Measurements from ENCODE around the gene EHD1.

The EHD1 gene

DNA sequence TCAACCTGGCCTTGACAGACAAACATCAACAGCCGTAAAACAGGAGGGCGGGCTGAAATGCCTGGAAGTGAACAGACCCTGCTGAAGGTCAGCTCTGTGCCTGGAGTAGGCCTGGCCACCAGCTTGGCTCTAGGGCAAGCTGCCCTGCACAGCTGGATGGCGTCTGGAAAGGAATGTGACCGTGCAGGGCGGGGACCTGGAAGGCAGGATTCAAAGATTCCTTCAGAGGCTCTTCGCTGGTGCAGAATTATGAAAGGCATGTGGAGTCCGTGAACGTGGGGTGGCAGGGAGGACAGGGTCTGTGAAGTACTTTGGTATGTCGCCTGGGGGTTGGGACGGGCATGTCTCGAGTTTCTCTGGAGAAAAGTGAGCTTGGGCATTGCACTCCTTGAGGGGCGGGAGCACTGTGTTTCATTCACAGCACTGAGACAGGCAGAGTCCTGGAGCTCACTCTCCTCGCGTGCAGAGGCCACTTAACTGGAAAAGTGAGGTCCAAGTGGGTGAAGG, 1.5 kb downstream of the EHD1 start:
- ATAC-seq (ENCODE audit: low read depth) = peak; percentile 37
- H3K4me1 ChIP-seq (ENCODE audit: insufficient read depth, poor library complexity, severe bottlenecking) = peaks cover 2% of the 10 kb centered on the region
- no peaks in the 10 kb centered on the region for H3K27me3 ChIP-seq (ENCODE audit: insufficient read depth, poor library complexity, severe bottlenecking)
- H3K9me3 ChIP-seq (ENCODE audit: severe bottlenecking) = no peaks in the 10 kb centered on the region
- H3K36me3 ChIP-seq (ENCODE audit: low read depth) = peaks cover 46% of the 10 kb centered on the region
- peak overlapping the region; percentile 83 for H3K4me3 ChIP-seq (ENCODE audit: severe bottlenecking)
- TF ChIP-seq, protein P1, sequence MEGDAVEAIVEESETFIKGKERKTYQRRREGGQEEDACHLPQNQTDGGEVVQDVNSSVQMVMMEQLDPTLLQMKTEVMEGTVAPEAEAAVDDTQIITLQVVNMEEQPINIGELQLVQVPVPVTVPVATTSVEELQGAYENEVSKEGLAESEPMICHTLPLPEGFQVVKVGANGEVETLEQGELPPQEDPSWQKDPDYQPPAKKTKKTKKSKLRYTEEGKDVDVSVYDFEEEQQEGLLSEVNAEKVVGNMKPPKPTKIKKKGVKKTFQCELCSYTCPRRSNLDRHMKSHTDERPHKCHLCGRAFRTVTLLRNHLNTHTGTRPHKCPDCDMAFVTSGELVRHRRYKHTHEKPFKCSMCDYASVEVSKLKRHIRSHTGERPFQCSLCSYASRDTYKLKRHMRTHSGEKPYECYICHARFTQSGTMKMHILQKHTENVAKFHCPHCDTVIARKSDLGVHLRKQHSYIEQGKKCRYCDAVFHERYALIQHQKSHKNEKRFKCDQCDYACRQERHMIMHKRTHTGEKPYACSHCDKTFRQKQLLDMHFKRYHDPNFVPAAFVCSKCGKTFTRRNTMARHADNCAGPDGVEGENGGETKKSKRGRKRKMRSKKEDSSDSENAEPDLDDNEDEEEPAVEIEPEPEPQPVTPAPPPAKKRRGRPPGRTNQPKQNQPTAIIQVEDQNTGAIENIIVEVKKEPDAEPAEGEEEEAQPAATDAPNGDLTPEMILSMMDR (IDR thresholded peaks at IDR 0.05; ENCODE audit: poor library complexity, severe bottlenecking) = no peak
- peak overlapping the region; percentile 62 for H3K27ac ChIP-seq (ENCODE audit: poor library complexity, severe bottlenecking)
- peak; percentile 71 for DNase-seq (ENCODE audit: low spot score)

DNA sequence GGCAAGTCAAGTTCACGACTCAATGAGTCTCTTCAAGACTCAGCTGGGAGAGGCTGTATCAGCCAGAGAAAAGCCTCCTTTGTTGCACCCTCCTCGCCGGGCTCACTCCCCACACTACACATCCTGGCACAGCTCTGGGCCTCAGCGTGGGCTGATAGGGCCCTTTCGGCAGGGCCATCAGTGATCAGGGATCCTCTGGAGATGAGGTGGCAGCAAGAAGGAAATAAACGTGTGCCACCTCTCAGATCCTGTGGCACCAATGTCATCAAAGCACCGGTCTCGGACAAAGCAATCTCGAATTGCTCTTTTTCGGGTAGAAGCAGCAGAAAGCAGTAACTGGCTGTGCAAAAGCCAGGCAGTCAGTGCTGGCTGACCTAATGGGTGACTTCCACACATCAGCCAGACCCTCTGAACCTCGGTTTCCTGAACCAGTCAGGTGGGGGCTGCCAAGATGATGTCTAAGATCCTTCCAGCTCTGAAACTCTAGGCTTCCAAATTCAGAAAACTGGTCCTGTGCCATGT, 2.1 kb downstream of the EHD1 start:
- Histone ChIP-seq H3K4me3 (ENCODE audit: severe bottlenecking) (peak overlapping the region; percentile 83), H3K27me3 (ENCODE audit: insufficient read depth, poor library complexity, severe bottlenecking) (no peaks in the 10 kb centered on the region), H3K27ac (ENCODE audit: poor library complexity, severe bottlenecking) (peak overlapping the region; percentile 62), H3K36me3 (ENCODE audit: low read depth) (peaks cover 52% of the 10 kb centered on the region), H3K9me3 (ENCODE audit: severe bottlenecking) (no peaks in the 10 kb centered on the region), H3K4me1 (ENCODE audit: insufficient read depth, poor library complexity, severe bottlenecking) (peaks cover 8% of the 10 kb centered on the region)
- DNase-seq (ENCODE audit: low spot score) = no peak
- ATAC-seq (ENCODE audit: low read depth) = no peak
- TF ChIP-seq, protein P1 (IDR thresholded peaks at IDR 0.05; ENCODE audit: poor library complexity, severe bottlenecking) = no peak

DNA sequence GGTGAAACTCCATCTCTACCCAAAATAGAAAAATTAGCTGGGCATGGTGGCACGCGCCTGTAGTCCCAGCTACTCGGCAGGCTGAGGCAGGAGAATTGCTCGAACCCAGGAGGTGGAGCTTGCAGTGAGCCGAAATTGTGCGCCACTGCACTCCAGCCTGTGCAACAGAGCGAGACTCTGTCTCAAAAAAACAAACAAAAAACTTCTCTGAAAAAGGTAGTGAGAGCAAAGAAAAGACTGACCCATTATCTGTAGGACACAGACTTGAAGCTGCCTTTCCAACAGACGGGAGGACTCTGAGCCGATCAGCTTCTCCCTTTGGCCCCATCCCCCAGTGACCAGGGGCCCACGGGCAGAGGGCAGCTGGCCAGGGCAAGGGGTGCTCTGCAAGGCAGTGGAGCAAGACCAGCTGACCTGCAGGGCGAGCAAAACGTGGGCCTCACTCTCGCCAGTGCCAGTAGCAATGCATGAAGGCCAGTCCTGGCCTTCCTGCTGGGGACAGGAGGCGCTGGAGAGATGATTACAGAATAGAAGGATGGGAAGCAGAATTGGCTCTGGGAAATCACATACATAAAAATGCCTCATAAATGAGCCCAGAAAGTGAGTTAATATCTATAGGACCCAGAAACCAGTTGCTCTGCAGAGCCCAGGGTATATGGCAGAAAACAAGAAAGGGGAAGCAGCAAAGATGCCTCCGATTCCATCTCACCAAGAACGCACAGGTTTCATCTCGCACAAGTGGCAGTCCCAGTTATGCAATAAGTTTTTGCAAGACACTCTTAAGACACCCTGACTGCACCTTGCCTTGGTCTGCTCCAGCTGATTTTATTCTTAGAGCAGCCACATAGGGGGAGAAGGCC, 2.8 kb downstream of the EHD1 start:
- no peak for ATAC-seq (ENCODE audit: low read depth)
- TF ChIP-seq, protein P1 (IDR thresholded peaks at IDR 0.05; ENCODE audit: poor library complexity, severe bottlenecking) = no peak
- no peak for DNase-seq (ENCODE audit: low spot score)
- Histone ChIP-seq H3K36me3 (ENCODE audit: low read depth) (peaks cover 59% of the 10 kb centered on the region), H3K9me3 (ENCODE audit: severe bottlenecking) (no peaks in the 10 kb centered on the region), H3K4me3 (ENCODE audit: severe bottlenecking) (peak overlapping the region; percentile 83), H3K27ac (ENCODE audit: poor library complexity, severe bottlenecking) (peak overlapping the region; percentile 62), H3K4me1 (ENCODE audit: insufficient read depth, poor library complexity, severe bottlenecking) (peaks cover 15% of the 10 kb centered on the region), H3K27me3 (ENCODE audit: insufficient read depth, poor library complexity, severe bottlenecking) (no peaks in the 10 kb centered on the region)

- DNase-seq (ENCODE audit: low spot score) (no peak), ATAC-seq (ENCODE audit: low read depth) (no peak)
- Histone ChIP-seq H3K27me3 (ENCODE audit: insufficient read depth, poor library complexity, severe bottlenecking) (no peaks in the 10 kb centered on the region), H3K36me3 (ENCODE audit: low read depth) (peaks cover 68% of the 10 kb centered on the region), H3K9me3 (ENCODE audit: severe bottlenecking) (no peaks in the 10 kb centered on the region), H3K4me1 (ENCODE audit: insufficient read depth, poor library complexity, severe bottlenecking) (peaks cover 25% of the 10 kb centered on the region), H3K27ac (ENCODE audit: poor library complexity, severe bottlenecking) (peak overlapping the region; percentile 99), H3K4me3 (ENCODE audit: severe bottlenecking) (no peak overlapping the region)
- TF ChIP-seq, protein P1 (IDR thresholded peaks at IDR 0.05; ENCODE audit: poor library complexity, severe bottlenecking) = no peak
Observed at GRCh38 chr11:64874308-64875240, 3.8 kb downstream of the EHD1 start.
